ENCODE data around the gene FAM47E.
"Not testable (repeated sequence)": the region's sequence is repeated elsewhere in the genome, so short reads cannot be mapped to it uniquely, and the experiment has no call there.

The FAM47E gene

GRCh38 chr4:76267811-76268210, 16.3 kb downstream of the FAM47E start:
- DNase-seq (ENCODE audit: low read depth, low spot score): no peak

GRCh38 chr4:76270244-76271175, 19.0 kb downstream of the FAM47E start:
- no peak for DNase-seq (ENCODE audit: low read depth, low spot score)

- DNase-seq (ENCODE audit: low read depth, low spot score): no peak
These were observed 19.7 kb downstream of the FAM47E start for GRCh38 chr4:76271248-76271647.

- no peak for DNase-seq (ENCODE audit: low read depth, low spot score)
These were observed 20.6 kb downstream of the FAM47E start for GRCh38 chr4:76272073-76272472.

GRCh38 chr4:76272582-76272981, 21.1 kb downstream of the FAM47E start:
- DNase-seq (ENCODE audit: low read depth, low spot score): no peak

- no peak for DNase-seq (ENCODE audit: low read depth, low spot score)
These were observed 21.5 kb downstream of the FAM47E start for GRCh38 chr4:76272999-76273398.

- DNase-seq (ENCODE audit: low read depth, low spot score): no peak
These were observed 24.1 kb downstream of the FAM47E start for GRCh38 chr4:76275486-76276124.

GRCh38 chr4:76276813-76277212, 25.3 kb downstream of the FAM47E start:
- no peak for DNase-seq (ENCODE audit: low read depth, low spot score)

- DNase-seq (ENCODE audit: low read depth, low spot score): no peak
These were observed 26.1 kb downstream of the FAM47E start for GRCh38 chr4:76277667-76278066.

- no peak for DNase-seq (ENCODE audit: low read depth, low spot score)
These were observed 27.1 kb downstream of the FAM47E start for GRCh38 chr4:76278583-76278982.

- DNase-seq (ENCODE audit: low read depth, low spot score): no peak
These were observed 27.9 kb downstream of the FAM47E start for GRCh38 chr4:76279462-76279861.

- no peak for DNase-seq (ENCODE audit: low read depth, low spot score)
These were observed 29.2 kb downstream of the FAM47E start for GRCh38 chr4:76280488-76281441.

- DNase-seq (ENCODE audit: low read depth, low spot score): not testable (repeated sequence)
These were observed 30.1 kb downstream of the FAM47E start for GRCh38 chr4:76281594-76281993.

- DNase-seq (ENCODE audit: low read depth, low spot score): no peak
These were observed 31.6 kb downstream of the FAM47E start for GRCh38 chr4:76282941-76283689.

- no peak for DNase-seq (ENCODE audit: low read depth, low spot score)
These were observed 32.4 kb downstream of the FAM47E start for GRCh38 chr4:76283900-76284299.

- DNase-seq (ENCODE audit: low read depth, low spot score): not testable (repeated sequence)
These were observed 36.3 kb downstream of the FAM47E start for GRCh38 chr4:76287811-76288210.

GRCh38 chr4:76292730-76293129, 41.2 kb downstream of the FAM47E start:
- no peak for DNase-seq (ENCODE audit: low read depth, low spot score)

- DNase-seq (ENCODE audit: low read depth, low spot score): no peak
These were observed 42.3 kb downstream of the FAM47E start for GRCh38 chr4:76293772-76294171.

GRCh38 chr4:76296286-76296820, 44.8 kb downstream of the FAM47E start:
- no peak for DNase-seq (ENCODE audit: low read depth, low spot score)

- no peak for DNase-seq (ENCODE audit: low read depth, low spot score)
These were observed 46.7 kb downstream of the FAM47E start for GRCh38 chr4:76298227-76298626.

- DNase-seq (ENCODE audit: low read depth, low spot score): no peak
These were observed 48.5 kb downstream of the FAM47E start for GRCh38 chr4:76300012-76300411.

All from activated naive CD8-positive, alpha-beta T cell treated with anti-CD3 and anti-CD28 coated beads, Interleukin-2, amount 50 U/mL, for 16 hours (primary cell).